Mucosa of rectum (tissue), 2 donors: Measurements from ENCODE around the gene MIP.

Experiments used
- H3K27ac ChIP-seq, 2 donors: one replicate each; pipeline ENCODE4 v1.7.0; 2013; ENCODE audit warnings: inconsistent platforms in 2 of 2, low read depth in 2 of 2, low read length in 2 of 2
- H3K27me3 ChIP-seq, 2 donors: one replicate each; pipeline ENCODE4 v1.7.0; 2013; ENCODE audit warnings: low read length in 2 of 2; ENCODE audit not compliant: control insufficient read depth in 2 of 2, insufficient read depth in 2 of 2
- H3K36me3 ChIP-seq, 2 donors: one replicate each; pipeline ENCODE4 v1.7.0; 2013; ENCODE audit warnings: low read length in 2 of 2; ENCODE audit not compliant: control insufficient read depth in 2 of 2, insufficient read depth in 2 of 2
- H3K4me1 ChIP-seq, 2 donors: one replicate each; pipeline ENCODE4 v1.7.0; 2013; ENCODE audit warnings: low read length in 2 of 2, mild to moderate bottlenecking in 1 of 2; ENCODE audit not compliant: control insufficient read depth in 2 of 2, insufficient read depth in 2 of 2
- H3K4me3 ChIP-seq, 2 donors: one replicate each; pipeline ENCODE4 v1.7.0; 2013; ENCODE audit warnings: low read length in 2 of 2
- H3K9ac ChIP-seq, 2 donors: one replicate each; pipeline ENCODE4 v1.7.0; 2013; ENCODE audit warnings: low read length in 2 of 2, low read depth in 1 of 2, mild to moderate bottlenecking in 1 of 2
- H3K9me3 ChIP-seq, 2 donors: one replicate each; pipeline ENCODE4 v1.7.0; 2013; ENCODE audit warnings: low read length in 2 of 2; ENCODE audit not compliant: control insufficient read depth in 2 of 2
- donor health status: healthy.
- donor health status: Normal muscosa, but diverticular disease.

The MIP gene

GRCh38 chr12:56487448-56488040, 33.1 kb upstream of the MIP start:
- Histone ChIP-seq H3K27me3 (peaks cover 0 to 2% of the 10 kb centered on the region in 2 donors), H3K9me3 (no peaks in the 10 kb centered on the region), H3K9ac (peak overlapping the region; percentile 32 to 42), H3K4me3 (peak overlapping the region; percentile 69 to 72), H3K27ac (no peak overlapping the region), H3K36me3 (no peaks in the 10 kb centered on the region), H3K4me1 (peaks cover 7 to 14% of the 10 kb centered on the region in 2 donors)

GRCh38 chr12:56486694-56487093, 32.2 kb upstream of the MIP start:
- H3K4me1 ChIP-seq, result peaks cover 7 to 14% of the 10 kb centered on the region in 2 donors
- peaks cover 0 to 2% of the 10 kb centered on the region in 2 donors for H3K27me3 ChIP-seq
- H3K4me3 ChIP-seq, result no peak overlapping the region
- H3K9ac ChIP-seq, result no peak overlapping the region
- no peak overlapping the region for H3K27ac ChIP-seq
- no peaks in the 10 kb centered on the region for H3K9me3 ChIP-seq
- no peaks in the 10 kb centered on the region for H3K36me3 ChIP-seq

GRCh38 chr12:56484566-56484965, 30.1 kb upstream of the MIP start:
- no peak overlapping the region for H3K4me3 ChIP-seq

GRCh38 chr12:56479625-56480024, 25.2 kb upstream of the MIP start:
- no peak overlapping the region for H3K4me3 ChIP-seq
- no peaks in the 10 kb centered on the region for H3K36me3 ChIP-seq
- no peaks in the 10 kb centered on the region for H3K9me3 ChIP-seq
- no peaks in the 10 kb centered on the region for H3K4me1 ChIP-seq
- H3K9ac ChIP-seq, result no peak overlapping the region
- H3K27ac ChIP-seq, result no peak overlapping the region
- no peaks in the 10 kb centered on the region for H3K27me3 ChIP-seq

More at GRCh38 chr12:56484566-56484965, 30.1 kb upstream of the MIP start:
- Histone ChIP-seq H3K9ac (no peak overlapping the region), H3K27me3 (peaks cover 0 to 2% of the 10 kb centered on the region in 2 donors), H3K27ac (no peak overlapping the region), H3K9me3 (no peaks in the 10 kb centered on the region), H3K36me3 (no peaks in the 10 kb centered on the region), H3K4me1 (peaks cover 7 to 14% of the 10 kb centered on the region in 2 donors)

GRCh38 chr12:56477521-56478225, 23.2 kb upstream of the MIP start:
- Histone ChIP-seq H3K36me3 (no peaks in the 10 kb centered on the region), H3K27ac (no peak overlapping the region), H3K4me3 (no peak overlapping the region), H3K27me3 (no peaks in the 10 kb centered on the region), H3K9me3 (no peaks in the 10 kb centered on the region), H3K9ac (no peak overlapping the region), H3K4me1 (no peaks in the 10 kb centered on the region)

- Histone ChIP-seq H3K36me3 (peaks cover 0 to 2% of the 10 kb centered on the region in 2 donors), H3K9ac (no peak overlapping the region), H3K27ac (no peak overlapping the region), H3K27me3 (no peaks in the 10 kb centered on the region), H3K9me3 (no peaks in the 10 kb centered on the region), H3K4me3 (no peak overlapping the region), H3K4me1 (no peaks in the 10 kb centered on the region)
These were observed 22.5 kb upstream of the MIP start for GRCh38 chr12:56476972-56477432.

GRCh38 chr12:56476143-56476542, 21.7 kb upstream of the MIP start:
- no peaks in the 10 kb centered on the region for H3K4me1 ChIP-seq
- H3K27me3 ChIP-seq, result no peaks in the 10 kb centered on the region
- H3K36me3 ChIP-seq, result peaks cover 0 to 3% of the 10 kb centered on the region in 2 donors
- no peak overlapping the region for H3K9ac ChIP-seq
- H3K4me3 ChIP-seq, result no peak overlapping the region
- no peak overlapping the region for H3K27ac ChIP-seq
- H3K9me3 ChIP-seq, result no peaks in the 10 kb centered on the region

GRCh38 chr12:56474389-56474788, 19.9 kb upstream of the MIP start:
- Histone ChIP-seq H3K27ac (no peak overlapping the region), H3K4me3 (no peak overlapping the region), H3K9ac (no peak overlapping the region), H3K27me3 (no peaks in the 10 kb centered on the region), H3K4me1 (peaks cover 2 to 7% of the 10 kb centered on the region in 2 donors), H3K36me3 (peaks cover 0 to 3% of the 10 kb centered on the region in 2 donors), H3K9me3 (no peaks in the 10 kb centered on the region)

- Histone ChIP-seq H3K4me1 (peaks cover 8 to 14% of the 10 kb centered on the region in 2 donors), H3K9ac (peak overlapping the region; percentile 84 to 98)
These were observed 14.8 kb upstream of the MIP start for GRCh38 chr12:56469007-56469930.

More at GRCh38 chr12:56469007-56469930, 14.8 kb upstream of the MIP start:
- Histone ChIP-seq H3K9me3 (no peaks in the 10 kb centered on the region), H3K36me3 (peaks cover 0 to 3% of the 10 kb centered on the region in 2 donors), H3K27ac (peak overlapping the region; percentile 80 to 90), H3K4me3 (peak overlapping the region; percentile 93 to 100), H3K27me3 (no peaks in the 10 kb centered on the region)
